Measurements from ENCODE around the gene TCF7L1.

Gene TCF7L1

DNA sequence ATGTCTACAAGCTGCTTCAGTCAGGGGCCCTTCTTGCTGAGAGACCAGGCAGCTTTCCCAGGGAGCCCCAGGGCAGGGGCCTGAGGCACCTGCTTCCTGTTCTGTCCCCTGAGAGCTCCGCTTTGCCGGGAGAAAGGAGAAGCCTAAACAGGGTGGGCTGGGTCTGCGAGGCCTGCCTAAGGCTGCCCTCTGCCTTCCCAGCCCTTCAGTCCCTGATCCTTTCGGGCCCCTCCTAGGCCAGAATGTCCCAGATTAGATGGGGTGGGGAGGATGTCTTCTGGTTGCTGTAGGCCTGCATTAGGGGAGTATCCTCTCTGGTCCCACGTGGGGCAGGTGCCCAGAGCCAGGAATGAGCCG lies 122.2 kb downstream of the TCF7L1 start:
- no peak for DNase-seq (ENCODE audit: low spot score)

DNA sequence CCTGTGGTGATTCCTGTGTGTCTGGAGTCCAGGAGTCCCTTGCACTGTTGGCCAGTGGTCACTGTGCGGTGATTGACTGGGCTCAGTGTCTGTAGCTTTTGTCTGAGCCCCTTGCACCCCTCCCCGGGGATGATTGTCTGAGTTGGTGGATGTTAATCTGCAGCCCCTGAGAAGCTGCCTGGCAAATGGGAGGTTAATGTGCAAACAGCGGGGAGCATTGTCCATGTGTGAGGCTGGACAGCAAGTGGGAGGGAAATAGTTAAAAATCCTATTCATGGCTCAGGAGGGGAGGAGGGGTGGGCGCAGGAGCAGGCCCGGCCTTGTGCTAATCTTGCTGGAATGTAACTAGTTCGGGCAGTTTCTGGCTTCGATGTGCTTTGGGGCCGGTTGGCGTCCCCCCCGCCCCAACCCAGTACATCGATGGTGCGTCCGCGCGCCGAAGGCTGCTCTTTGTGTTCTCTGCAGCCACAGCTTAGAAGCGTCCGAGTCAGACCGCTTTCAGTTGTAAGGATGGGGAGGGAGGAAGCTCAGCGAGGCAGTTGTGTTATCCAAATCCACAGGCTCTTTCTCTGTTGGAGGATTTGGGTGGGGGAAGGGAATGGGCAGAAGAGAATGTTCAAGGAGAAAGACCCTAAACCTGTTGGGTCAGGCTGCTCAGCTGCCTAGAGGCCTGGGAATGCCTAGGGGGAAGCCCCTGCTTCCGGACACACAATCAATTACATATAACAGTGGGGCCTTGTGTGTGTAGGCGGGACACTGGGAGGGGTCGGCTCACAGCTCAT lies 122.8 kb downstream of the TCF7L1 start:
- DNase-seq (ENCODE audit: low spot score) = no peak

DNA sequence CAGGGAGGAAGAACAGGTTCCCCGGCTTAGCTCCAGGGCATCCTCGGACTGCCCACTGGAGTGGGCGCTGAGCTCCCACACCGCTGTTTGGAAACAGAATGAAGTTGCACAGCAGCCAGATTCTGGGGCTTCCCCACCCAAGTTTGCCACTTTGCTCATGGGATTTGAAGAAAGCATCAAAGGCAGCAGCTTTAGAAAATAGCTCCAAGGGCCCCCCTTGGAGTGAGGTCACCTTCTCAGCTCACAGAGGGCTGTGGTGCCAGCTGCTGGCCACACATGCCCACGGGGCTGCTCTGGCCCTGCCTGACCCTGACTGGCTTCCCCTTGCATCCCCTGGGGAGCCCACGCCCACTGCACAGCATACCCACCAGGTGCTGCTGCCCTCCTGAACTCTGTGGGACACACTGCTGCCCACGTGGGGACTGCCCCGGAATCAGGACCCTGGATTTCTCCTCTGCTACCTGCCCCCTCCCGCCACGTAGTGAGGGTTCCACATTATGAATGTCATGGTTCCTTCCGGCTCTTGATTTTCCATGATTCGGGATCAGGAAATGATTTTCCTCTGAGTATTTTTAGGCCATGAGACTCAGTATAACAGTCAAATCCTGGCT lies 124.3 kb downstream of the TCF7L1 start:
- DNase-seq (ENCODE audit: low spot score) = no peak

DNA sequence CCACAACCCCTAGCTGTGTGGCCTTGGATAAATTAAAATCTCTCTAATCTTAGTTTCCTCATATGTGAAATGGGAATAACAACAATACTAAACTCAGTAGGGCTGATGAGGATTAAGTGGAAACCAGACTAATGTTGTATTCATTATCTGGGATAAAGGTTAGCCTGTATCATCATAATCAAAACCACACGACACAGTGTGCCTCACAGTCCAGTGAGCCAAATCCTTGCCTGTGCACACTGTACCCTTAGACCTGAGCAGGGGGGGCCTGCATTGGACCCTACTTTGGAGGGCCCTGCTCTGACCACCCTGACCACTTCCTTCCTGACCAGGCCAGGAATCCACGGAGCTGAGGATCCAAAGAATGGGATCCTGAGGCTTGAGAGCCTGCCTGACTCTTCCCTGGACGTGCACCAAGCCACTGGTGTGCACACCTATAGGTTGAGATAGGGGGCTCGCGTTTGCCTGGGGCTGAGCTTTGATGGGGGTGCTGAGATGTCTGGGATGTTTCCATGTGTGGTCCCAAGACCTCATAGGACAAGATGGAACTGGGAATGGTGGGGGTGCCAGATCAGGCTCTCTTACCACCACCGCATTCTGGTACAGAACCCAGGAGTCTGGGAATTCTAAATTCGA lies 124.9 kb downstream of the TCF7L1 start:
- DNase-seq (ENCODE audit: low spot score) = no peak

DNA sequence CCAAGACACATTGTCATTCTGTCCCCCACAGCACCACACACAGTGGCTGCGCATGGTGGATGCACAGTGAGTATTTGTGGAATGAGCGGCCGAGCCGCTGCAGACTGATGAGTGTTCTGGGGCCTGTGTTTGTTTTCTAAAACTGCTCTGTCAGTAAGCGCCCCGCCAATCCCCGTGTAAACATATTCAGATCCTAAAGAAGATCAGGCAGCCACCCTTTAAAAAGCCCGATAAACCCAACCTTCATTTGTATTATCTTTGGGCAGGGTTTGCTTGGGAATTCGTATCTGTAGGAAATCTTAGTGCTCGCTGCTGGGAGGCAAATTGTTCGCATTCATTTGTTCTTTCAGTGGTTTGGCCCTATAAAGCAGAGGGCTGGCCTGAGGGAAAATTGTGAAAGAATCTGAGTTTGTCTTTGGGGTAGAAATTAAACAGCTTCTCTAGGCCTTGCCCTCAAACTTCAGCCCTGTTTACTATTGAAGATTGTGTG lies 126.0 kb downstream of the TCF7L1 start:
- no peak for DNase-seq (ENCODE audit: low spot score)

DNA sequence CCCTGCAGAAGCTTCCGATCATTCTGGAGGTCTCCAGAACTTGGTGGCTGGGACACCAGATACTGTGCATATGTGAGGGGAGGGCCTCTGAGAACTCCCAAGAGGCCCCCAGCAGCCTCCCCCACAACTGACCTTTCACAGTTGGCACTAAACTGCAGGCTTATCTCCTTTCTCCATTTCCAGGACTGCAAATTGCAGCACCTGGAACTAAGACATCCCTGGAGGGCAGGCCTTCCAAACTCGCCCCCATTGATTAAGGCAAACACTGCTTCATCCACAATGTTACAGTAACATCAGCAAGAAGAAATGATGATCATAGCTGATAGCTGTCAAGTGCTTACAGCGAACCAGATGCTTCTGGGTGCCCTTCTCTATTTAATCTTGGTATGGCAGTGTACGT lies 126.7 kb downstream of the TCF7L1 start:
- no peak for DNase-seq (ENCODE audit: low spot score)

DNA sequence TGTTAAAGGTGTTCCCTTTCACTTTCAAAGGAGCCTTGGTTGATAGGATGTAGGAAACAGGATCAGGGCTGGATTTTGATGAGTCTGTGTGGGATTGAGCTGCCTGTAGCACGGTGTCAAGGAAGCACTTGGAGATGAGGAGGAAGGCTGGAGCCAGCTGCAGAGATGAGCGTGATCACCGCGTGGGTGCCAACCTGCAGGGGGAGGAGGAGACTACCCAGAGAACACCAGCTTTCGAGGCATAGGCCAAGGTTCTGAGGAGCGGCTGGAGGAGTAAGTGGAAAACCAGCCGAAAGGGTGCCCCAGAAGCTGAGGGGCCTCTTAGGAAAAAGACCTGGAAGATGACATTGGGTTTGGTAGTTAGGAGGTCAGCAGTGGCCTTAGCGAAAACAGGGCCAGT lies 130.4 kb downstream of the TCF7L1 start:
- DNase-seq (ENCODE audit: low spot score) = no peak

DNA sequence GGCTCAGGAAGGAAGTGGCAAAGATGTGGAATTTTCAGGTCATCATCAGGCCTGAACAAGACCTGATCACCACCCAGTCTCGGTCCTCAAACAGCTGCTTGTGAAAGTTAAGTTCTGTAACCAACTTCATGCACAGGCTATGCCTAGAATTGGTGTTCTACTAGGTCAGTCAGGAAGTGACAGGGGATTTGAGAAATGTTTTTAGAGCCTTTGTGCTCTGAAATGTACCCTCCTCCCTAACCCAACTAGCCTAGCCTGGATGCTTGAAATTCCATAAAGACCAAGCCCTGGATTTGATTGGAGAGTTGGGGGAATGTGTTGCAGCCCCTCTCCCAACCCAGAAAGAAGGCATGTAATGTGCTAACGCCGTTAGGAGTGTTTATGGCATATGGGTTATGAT lies 131.3 kb downstream of the TCF7L1 start:
- DNase-seq (ENCODE audit: low spot score) = no peak

DNA sequence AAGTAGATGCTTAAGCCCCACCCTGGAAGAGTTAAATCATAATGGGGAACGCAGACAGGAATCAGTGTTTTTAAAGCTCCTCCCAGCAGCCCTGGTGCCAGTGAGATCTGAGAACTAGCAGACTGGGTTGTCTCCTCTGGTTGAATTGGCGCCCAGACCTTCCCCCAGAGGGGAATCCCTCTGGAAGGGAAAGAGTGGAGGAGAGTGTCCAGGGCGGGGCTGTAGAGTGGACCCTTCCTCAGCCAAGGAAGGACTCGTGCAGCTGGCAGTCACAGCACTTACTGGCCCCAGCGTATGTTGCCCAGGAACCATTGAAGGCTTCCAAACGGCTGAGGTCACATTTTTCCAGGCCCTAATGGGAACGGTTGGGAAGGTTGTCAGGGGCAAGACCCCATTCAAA lies 132.1 kb downstream of the TCF7L1 start:
- DNase-seq (ENCODE audit: low spot score) = no peak

DNA sequence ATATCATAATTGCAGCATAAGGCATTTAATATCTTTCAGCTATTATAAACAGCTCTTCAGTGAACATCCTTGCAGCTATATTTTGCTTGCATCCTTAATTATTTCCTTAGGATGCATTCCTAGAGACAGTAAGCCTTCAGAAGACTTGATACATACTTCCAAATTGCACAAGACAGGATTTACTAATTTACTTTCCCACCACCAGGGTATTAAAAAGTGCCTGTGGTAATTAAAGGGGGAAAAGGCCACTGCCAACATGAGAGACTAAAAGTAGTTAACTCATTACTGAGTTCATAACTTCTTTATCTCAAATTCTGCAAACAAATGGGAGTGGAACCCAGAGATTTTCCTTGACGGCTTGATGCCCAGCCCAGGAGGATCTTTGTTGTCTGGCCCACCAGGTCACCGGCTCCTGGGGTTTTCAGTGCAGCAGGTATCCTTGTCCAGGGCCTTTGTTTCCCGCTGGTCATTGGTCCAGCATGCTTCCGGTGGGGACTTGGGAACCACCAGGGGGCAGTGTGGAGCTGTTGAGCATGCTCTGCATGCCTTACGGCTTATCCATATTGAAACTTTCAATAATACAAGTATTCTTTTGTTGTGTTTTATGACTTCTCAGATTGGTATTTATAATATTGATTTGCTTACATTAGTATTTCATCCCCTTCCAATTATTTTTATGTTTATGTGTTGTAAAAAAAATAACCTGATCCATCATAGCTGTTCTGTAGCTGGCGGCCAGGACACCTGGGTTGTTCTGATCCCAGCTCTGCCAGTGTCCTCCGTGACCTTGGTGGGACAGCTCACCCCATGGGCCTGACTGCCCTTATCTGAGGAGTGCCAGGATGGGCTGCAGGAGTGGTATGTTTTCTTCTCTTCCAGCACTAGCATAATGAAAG lies 133.2 kb downstream of the TCF7L1 start:
- DNase-seq (ENCODE audit: low spot score) = peak; percentile 61

DNA sequence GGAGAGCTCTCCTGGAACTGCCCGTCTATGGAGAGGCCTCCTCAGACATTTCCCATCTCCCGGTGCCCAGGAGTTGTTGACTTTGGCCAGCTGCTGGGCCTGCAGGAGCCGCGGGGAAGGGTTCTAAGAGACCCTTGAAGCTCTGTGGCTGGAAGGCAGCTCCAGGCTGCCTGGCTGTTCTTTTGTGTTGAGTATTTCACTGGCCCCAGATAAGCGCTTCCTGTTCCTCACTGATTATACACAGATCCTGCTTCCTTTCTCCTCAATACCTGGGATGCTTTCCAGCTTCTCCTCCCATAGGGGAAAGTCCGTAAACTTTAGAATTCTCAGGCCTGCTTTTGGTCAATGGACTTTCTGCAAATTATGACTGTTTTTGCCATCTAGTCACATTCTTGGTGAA lies 136.8 kb downstream of the TCF7L1 start:
- no peak for DNase-seq (ENCODE audit: low spot score)

DNA sequence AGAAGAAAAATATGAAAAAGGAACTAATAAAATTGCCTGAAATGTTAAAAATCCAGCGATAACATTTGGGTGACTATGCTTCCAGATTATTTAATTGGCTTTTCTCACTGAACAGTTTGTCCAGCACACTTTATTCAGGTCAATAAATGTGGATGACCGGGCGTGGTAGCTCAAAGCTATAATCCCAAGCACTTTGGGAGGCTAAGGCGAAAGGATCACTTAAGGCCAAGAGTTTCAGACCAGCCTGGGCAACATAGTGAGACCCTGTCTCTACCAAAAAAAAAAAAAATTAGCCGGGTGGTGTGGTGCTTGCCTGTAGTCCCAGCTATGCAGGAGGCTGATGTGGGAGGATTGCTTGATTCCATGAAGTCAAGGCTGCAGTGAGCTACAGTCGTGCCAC lies 139.2 kb downstream of the TCF7L1 start:
- DNase-seq (ENCODE audit: low spot score) = no peak

DNA sequence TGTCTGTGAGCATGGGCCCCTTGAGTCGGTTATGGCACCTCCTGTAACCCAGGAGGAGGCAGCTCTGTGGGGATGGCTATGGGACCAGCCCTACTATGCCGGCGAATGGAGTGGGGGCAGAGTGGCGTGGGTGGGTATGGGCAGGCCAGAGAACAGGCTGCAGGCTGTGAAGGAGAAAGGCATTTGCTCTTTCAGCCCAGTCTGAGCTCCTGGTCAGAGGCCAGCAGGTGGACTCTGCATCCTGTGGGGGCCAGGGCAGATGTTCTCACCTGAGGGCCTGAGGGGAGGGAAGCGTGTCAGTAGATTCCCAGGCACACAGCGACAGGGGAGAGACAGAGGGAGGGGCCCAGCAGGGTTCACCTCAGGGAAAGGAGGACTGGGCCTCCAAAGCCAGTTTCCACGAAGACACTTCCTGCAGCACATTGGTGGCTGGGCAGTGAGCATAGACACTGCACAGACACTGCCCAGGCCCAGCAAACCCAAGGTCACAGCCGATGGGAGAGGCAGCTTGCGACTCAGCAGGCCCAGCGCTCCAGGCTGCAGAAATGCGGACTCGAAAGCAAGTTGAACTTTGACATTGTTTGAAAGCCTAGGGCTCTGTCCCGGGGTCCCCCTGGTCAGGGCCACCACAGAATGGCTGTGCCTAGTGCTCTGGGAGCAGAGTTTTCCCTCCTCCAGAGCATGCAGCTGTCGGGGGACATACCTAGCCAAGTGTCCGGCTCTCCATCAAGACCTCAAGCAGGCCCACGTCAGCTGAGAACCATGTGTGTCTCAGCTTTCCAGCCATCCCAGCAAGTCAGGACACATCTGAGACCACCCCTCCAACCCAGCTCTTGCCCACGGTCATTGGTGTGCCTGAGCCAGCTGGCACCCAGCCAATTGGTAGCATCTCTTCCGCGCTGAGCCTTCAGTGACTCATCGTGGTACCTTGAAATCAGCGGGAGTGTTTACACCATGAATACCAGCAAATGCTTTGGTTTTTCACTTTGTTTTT lies 140.8 kb downstream of the TCF7L1 start:
- DNase-seq (ENCODE audit: low spot score) = no peak

DNA sequence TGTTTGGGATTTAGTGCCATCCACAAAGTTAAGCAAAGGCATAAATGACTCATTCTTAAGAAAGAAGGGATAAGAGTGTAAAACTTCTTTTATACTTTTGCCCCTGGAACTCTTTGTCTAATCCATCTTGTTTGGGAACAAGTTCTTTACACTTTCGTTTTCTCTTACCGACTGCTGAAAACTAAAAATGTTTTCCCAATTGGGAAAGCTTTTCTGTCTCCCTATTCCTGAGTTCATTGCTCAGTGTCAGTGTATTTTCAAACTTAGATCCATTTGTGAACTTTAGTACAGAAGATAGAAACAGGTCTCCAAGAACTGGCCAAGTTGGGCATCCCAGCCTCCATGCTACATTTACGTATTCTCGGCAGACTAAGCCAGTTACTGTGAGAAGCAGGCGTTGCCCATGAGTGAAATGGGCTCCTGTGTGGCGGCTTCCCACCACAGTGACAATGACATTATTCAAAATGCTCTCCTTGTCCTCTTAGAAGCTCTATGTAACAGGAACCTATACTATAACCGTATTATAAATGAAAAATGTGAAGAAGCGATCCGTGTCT lies 142.9 kb downstream of the TCF7L1 start:
- no peak for DNase-seq (ENCODE audit: low spot score)

DNA sequence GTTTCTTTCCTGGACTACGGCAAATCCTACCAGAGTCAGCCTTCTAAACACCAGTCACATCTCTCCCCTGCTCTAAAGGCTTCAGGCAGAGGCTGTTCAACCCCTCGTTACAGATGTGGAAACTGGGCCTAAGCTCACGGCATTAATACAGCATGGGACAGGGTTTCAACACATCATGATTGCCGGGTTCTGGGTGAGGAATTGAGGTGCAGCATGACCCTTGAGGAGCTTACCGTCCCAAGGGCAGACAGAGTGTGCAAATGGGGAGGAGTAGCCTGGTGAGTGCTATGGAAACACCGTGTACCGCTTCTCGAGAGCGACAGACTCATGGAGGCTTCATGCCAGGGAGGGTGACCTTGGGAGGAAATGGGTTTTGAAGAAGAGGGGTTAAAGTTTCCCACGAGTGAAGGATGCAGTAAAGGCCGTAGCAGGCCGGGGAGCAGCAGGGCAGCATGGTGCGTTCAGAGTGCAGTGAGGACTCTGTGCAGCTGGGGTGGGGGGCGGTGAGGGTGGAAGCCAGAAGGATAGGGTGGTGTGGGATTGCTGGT lies 143.5 kb downstream of the TCF7L1 start:
- no peak for DNase-seq (ENCODE audit: low spot score)

DNA sequence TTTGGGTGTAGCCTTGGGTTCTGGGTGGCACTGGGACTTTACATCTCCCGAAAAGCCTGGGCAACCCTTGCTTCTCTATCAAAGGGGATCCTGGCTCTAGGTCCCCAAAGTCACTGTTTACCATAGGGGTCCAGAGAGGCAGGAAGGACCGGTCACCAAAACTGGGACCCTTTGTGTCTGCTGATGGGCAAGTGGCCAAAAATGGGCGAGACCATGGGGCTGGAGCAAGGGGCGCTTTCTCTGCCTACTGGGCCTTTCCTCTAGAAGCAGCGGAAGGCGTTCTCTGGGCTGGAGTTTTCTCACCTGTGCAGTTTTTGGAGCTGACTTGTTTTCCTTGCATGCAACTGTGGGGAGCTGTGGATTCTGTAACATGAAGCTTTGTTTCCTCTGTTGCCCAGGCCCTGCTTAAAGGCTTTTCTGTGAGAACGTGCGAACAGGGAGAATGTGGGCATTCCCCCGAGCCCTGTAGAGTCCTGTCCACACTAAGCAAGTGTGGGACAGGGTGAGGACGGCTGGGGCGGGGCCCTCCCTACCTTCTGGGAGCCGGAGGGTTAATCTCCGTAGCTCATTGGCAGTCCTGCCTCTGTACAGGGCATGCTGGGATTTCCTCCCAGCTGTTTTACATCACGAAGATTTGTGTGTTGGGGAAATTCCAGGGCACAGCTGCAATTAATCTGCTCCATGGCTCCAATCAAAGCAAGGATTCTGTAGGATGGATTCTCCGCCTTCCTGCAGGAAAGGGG lies 144.4 kb downstream of the TCF7L1 start:
- no peak for DNase-seq (ENCODE audit: low spot score)

DNA sequence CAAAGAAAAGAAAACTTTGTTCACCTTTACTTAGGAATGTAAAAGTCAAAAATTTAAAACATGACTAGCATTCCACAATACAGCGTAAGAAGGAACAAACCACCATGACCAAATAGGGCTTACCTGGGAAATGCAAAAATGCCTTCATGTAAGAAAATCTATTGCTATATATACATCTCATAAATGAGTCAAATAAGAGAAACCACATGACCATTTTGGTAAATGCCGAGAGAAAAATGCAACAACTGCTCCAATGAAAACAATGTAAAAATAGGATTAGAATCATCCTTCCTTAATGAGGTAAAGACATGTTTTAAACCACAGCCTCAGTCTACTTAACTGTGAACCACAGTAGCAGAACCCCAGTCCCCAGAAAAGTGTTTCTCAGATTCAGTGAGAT lies 145.2 kb downstream of the TCF7L1 start:
- DNase-seq (ENCODE audit: low spot score) = no peak

DNA sequence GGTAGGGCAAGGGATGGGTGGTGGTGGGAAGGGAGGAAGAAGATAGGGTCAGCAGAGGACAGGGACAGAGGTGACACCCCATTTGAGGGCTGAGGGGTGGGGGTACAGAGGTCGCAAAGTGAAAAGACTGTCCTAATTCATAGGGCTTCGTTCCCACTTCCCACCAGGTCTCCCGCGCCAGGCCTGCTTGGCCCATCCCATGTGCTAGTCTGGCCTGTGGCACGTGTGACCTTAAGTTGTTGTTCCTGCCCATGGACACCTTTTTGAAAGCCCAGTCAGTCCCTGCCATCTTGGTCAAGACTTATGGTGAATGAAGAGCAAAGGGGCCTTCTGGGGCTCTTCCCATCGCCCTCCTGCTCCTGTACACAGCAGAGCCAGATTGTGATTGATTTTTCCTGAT lies 148.4 kb downstream of the TCF7L1 start:
- DNase-seq (ENCODE audit: low spot score) = no peak

DNA sequence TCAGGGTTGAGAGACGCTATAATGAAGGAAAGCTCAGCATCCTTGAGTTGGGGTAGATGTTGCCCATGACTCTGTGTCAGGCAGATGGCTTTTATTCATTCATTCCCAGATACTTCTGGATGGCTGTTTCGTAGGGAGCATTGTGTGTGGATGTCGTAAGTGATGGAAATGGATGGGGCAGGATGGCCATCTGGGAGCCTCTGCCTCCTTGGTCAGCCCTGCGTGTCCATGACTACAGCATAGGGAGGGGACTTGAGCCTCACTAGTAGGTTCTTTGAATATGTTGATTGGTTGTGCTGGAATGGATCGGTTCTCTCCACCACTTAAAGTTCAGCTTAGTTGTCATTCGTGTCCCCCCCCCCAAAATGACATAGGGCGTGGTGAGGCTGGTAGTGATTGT lies 149.7 kb downstream of the TCF7L1 start:
- DNase-seq (ENCODE audit: low spot score) = no peak

DNA sequence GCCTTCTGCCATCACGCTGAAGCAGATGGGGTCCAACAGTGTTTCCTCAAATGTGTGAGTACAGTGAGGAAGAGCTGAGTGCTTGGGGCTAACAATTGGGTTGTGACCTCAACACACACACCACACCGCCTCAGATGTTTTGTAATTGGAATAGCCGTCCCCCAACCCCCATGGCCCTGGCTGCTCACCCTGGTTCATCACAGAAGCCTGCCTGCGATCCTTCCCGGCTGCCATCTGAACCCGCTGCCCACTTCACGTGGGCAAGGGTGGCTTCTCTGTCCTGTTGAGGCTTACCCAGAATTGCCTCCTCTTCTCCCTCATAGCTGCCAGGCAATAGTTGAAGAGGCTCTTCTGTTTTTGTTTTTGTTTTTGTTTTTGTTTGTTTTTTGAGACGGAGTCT lies 150.4 kb downstream of the TCF7L1 start:
- DNase-seq (ENCODE audit: low spot score) = no peak
